Activated CD4-positive, alpha-beta T cell treated with anti-CD3 and anti-CD28 coated beads, Interleukin-2, amount 10 ng/mL, durations not matched to agents 24 days and 14 days (primary cell): Measurements from ENCODE around the gene SIGLEC8. TPM values are rescaled to one million over a fixed set of nuclear protein-coding genes. Genes with fewer than 3 reads are reported as not detected.
"Not testable (repeated sequence)": the region's sequence is repeated elsewhere in the genome, so short reads cannot be mapped to it uniquely, and the experiment has no call there.

ENCODE experiments used
- DNase-seq: peaks from one replicate; pipeline ENCODE4 v3.0.0; 2022
- H3K27ac Mint-ChIP-seq: one replicate; pipeline ENCODE4 v1.8.0; 2022; ENCODE audit warnings: mild to moderate bottlenecking, mixed read lengths
- H3K27me3 Mint-ChIP-seq: one replicate; pipeline ENCODE4 v1.8.0; 2022; ENCODE audit warnings: mixed read lengths
- H3K36me3 Mint-ChIP-seq: one replicate; pipeline ENCODE4 v1.8.0; 2022; ENCODE audit warnings: low read depth, mild to moderate bottlenecking, mixed read lengths
- H3K4me1 Mint-ChIP-seq: one replicate; pipeline ENCODE4 v1.8.0; 2021; ENCODE audit warnings: mixed read lengths
- H3K4me3 Mint-ChIP-seq: one replicate; pipeline ENCODE4 v1.8.0; 2022; ENCODE audit warnings: mild to moderate bottlenecking, moderate library complexity, mixed read lengths
- H3K9me3 Mint-ChIP-seq: one replicate; pipeline ENCODE4 v1.8.0; 2021; ENCODE audit warnings: mixed read lengths
- intact Hi-C: fragments of 100-400 bp; cut with micrococcal nuclease; formaldehyde crosslinking; loops from one replicate; pipeline ENCODE4 v1.15.1; 2023
- total RNA-seq: library from RNA; stranded (reverse); gene quantifications from 2 replicates; pipeline ENCODE4 v1.2.3, GENCODE V29; 2022

SIGLEC8 gene
- total RNA-seq, 1 donor from 2014 or later: 0.16 TPM

DNA sequence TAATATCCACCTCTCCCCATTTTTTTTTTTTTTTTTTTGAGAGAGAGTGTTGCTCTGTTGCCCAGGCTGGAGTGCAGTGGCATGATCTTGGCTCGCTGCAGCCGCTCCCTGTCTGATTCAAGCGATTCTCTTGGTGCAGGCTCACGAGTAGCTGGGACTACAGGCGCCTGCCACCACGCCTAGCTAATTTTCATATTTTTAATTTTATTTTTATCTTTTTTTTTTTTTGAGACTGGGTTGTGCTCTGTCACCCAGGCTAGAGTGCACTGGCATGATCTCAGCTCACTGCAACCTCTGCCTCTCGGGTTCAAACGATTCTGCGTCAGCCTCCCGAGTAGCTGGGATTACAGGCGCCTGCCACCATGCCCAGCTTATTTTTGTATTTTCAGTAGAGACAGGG lies 37.7 kb downstream of the SIGLEC8 start:
- DNase-seq, intact Hi-C loops, H3K9me3 Mint-ChIP-seq, H3K36me3 Mint-ChIP-seq, H3K4me3 Mint-ChIP-seq, H3K27ac Mint-ChIP-seq: not testable (repeated sequence)
- peaks cover 17% of the 10 kb centered on the region for H3K4me1 Mint-ChIP-seq
- H3K27me3 Mint-ChIP-seq: peaks cover 19% of the 10 kb centered on the region

DNA sequence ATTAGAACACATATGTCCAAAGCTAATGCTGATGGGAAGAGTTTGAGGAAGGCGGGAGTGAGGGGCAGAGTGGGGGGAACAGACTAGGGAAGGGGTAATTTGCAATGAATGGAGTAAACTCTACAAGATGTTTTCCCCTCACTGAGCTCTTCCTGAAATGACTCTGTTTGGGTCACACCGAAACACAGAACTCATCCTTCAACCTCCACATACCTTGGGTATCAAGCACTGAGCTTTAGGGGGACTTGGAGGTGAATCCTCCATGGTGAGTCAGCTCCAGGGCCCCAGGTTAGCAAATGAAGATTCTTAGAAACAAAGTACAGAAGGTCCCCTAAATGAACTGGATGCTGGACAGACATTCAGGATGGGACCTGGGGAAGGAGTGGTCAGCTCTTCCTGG lies 39.5 kb downstream of the SIGLEC8 start:
- Mint-ChIP-seq H3K27ac (peak overlapping the region; percentile 16), H3K27me3 (peaks cover 19% of the 10 kb centered on the region), H3K9me3 (no peaks in the 10 kb centered on the region), H3K4me1 (peaks cover 16% of the 10 kb centered on the region), H3K36me3 (no peaks in the 10 kb centered on the region), H3K4me3 (no peak overlapping the region)
- no peak for DNase-seq
- intact Hi-C loops: no loop called here

DNA sequence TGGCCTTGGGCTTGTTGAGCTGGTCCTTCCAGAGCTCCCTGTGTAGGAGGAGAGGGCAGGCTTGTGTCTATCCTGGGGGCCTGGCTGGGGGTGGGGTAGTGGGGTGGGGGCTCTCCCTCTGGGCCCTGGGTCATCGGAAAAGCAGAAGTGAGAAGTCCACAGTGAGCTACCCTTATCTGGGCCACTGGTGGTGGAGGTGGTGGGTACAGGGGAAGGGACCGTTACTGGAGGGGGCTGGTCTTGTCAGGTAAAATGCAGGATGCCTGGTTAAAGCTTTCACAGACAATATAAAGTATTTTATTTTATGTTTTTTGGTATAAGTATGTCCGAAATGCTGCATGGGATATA lies 40.5 kb downstream of the SIGLEC8 start:
- DNase-seq: no peak
- Mint-ChIP-seq H3K4me1 (peaks cover 16% of the 10 kb centered on the region), H3K27me3 (peaks cover 17% of the 10 kb centered on the region), H3K27ac (peak overlapping the region; percentile 60), H3K36me3 (no peaks in the 10 kb centered on the region), H3K4me3 (peak overlapping the region; percentile 63), H3K9me3 (no peaks in the 10 kb centered on the region)
- intact Hi-C loops: loop anchor here (1.0 kb wide), 1 partner anchor 220 kb away; no protein-coding TSS in a partner anchor

DNA sequence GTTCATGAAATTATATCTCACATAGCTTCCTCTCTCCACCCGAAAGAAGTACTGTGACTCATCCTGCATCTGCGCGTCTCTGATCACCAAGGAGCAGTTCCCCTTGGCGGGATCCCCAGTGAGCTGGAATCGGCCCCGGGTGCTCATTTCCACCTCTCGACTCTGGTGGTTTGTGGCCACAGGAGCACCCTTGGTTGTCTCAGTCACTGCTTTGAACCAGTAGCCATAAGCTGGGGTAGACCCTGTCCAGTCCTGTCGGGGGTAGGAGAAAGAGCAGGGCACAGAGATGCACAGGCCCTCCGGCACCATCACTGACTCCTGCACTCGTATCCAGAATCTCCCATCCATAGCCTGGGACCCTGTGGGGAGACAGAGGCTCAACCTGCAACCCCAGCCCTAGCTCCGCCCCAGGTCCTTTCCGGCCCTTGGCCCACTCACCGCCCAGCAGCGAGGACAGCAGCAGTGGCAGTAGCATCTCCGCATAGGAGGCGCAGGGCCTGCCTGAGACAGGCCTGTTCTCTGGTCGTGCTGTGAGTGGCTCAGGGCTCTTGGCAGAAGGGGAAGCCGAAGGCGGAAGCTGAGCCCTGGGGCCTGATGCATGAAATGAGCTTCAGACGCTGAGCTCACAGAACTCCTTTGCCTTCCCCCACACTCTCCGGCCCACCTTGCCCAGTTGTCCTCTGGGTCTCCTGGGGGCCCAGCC lies 41.0 kb downstream of the SIGLEC8 start, which contains the start of gene SIGLEC10:
SIGLEC10 (minus strand) TSS at position 536 of the 703 bp plus-strand sequence; CDS start at position 475, 61 bp downstream.
- Mint-ChIP-seq H3K4me1 (peaks cover 16% of the 10 kb centered on the region), H3K9me3 (no peaks in the 10 kb centered on the region), H3K36me3 (no peaks in the 10 kb centered on the region), H3K27ac (peak within 1 kb of the TSS; percentile 60), H3K27me3 (peaks cover 17% of the 10 kb centered on the region), H3K4me3 (peak within 1 kb of the TSS; percentile 63)
- intact Hi-C loops: loop anchor here (1.0 kb wide), 1 partner anchor 220 kb away; no protein-coding TSS in a partner anchor
- peak; percentile 70 for DNase-seq

DNA sequence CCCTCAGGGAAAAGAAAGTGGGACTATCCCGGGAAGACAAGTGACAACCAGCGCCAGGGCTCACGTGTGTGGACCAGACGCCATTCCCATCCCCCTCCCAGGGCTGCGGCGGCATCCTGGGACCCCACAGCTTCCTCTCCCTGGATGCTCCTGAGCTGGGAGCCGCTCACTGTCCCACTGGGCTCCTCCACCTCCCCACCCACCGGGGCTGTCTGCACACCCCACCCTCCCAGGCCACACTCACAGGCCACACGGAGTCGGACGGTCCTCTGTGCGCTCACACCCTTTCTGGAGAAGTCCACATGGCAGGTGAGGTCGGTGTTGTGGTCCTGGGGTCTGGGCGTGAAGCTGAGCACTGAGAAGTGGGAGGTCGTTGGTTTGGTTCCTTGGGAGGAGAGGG lies 41.8 kb downstream of the SIGLEC8 start:
- Mint-ChIP-seq H3K27me3 (peaks cover 14% of the 10 kb centered on the region), H3K4me1 (peaks cover 12% of the 10 kb centered on the region)
- H3K4me3 Mint-ChIP-seq, H3K27ac Mint-ChIP-seq, H3K36me3 Mint-ChIP-seq, H3K9me3 Mint-ChIP-seq, DNase-seq, intact Hi-C loops: not testable (repeated sequence)

DNA sequence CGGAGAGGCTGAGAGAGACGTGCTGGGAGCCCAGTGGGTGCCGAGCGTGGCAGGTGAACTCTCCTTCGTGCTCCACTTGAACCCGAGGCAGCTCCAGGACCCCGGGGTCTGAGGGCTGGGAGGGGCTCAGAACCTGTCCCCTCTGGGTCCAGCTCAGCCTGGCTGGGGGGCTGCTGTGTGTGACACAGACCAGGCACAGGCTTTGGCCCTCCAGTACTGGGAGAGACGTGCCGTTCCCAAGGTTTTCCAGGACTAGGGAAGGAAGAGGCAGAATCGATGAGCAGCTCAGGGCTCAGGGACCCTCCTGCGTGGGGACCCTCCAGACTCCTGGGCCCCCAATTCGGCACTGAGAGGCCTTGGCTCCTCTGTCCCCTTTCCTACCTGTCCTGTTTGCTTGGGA lies 43.1 kb downstream of the SIGLEC8 start:
- Mint-ChIP-seq H3K4me3 (no peak overlapping the region), H3K27ac (no peak overlapping the region), H3K27me3 (peaks cover 8% of the 10 kb centered on the region), H3K9me3 (no peaks in the 10 kb centered on the region), H3K36me3 (no peaks in the 10 kb centered on the region), H3K4me1 (peaks cover 10% of the 10 kb centered on the region)
- intact Hi-C loops: no loop called here
- DNase-seq: no peak

DNA sequence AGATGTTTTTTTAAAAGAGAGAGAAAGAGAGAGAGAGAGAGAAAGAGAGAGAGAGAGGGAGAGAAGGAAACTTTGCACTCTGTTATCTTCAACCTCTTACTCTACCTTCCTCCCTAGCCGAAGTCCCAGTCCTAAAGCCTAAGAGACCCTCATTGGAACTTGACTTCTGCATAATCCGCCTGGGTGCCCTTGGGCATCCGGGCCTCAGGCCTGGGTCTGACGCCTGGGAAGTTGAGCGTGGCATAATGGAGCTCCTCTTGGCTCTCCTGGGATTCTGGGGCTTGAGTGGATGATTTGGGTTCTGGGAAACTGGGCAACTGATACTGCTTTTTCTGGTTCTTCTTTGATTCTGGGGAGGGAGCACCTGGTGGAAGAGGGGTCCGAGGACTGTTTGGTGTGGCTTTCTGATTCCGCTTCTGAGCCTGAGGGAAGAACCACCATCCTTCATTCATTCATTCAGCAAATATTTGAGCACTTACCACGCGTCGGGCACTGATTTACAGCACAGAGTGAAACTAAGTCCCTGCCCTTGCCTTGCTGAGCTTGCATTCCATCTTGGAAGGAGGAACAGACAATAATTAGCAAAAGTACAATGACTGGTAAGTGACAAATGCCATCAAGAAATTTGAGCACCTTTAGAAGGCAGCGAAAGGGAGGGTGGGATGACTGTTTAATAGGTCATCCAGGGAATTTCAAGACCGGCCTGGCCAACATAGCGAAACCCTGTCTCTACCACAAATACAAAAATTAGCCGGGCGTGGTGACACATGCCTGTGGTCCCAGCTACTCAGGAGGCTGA lies 47.1 kb downstream of the SIGLEC8 start:
- intact Hi-C loops: no loop called here
- no peak for DNase-seq
- no peaks in the 10 kb centered on the region for H3K9me3 Mint-ChIP-seq
- no peak overlapping the region for H3K4me3 Mint-ChIP-seq
- peak overlapping the region; percentile 56 for H3K27ac Mint-ChIP-seq
- no peaks in the 10 kb centered on the region for H3K36me3 Mint-ChIP-seq
- no peaks in the 10 kb centered on the region for H3K27me3 Mint-ChIP-seq
- peaks cover 7% of the 10 kb centered on the region for H3K4me1 Mint-ChIP-seq

DNA sequence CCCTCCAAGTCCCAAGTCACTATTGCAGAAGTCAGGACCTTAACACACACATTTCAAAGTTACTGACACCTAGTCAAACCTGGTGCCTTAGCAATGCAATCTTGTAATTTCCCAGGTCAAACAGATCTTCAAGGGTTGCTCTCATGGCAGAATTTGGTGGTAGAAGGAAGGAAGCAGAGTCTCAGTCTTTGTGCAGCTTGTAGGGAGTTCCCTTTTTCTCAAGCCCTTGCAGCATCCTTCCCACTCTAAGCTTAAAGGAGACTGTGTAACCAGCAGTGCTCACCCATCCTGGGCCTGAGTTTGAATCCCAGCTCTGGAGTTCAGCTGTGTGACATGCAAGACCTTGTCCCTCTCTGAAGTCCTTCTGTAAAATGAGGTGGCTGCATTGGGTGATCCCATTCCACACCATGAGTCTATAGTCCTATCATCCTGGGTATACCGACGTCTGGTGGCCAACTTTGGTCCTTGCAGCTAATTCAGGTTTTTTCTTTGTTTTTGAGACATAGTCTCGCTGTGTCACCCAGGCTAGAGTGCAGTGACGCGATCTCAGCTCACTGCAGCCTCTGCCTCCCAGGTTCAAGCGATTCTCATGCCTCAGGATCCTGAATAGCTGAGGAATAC lies 50.6 kb downstream of the SIGLEC8 start:
- H3K27ac Mint-ChIP-seq: no peak overlapping the region
- no peaks in the 10 kb centered on the region for H3K9me3 Mint-ChIP-seq

DNA sequence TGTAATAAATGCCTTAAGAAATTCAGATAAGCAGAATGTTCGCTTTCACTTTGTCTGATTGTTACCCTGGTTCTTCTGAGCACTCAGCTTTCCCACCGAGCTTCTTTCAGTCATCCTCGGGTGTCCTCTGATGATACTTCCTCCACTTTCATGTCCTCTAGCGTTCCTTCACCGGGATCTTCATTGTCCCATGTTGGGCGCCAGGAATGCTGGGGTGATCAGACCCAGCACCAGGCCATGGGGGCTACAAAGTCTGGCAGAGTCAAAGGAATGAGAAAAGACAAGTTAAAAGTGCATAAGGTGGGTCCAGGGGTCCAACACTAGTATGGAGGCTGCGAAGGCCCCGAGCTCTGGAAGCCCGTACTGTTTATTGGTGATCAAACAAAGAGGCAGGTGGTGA lies 56.1 kb downstream of the SIGLEC8 start:
- Mint-ChIP-seq H3K27me3 (no peaks in the 10 kb centered on the region), H3K9me3 (no peaks in the 10 kb centered on the region), H3K36me3 (peaks cover 2% of the 10 kb centered on the region), H3K4me3 (no peak overlapping the region), H3K4me1 (peaks cover 11% of the 10 kb centered on the region), H3K27ac (no peak overlapping the region)
- no peak for DNase-seq
- intact Hi-C loops: no loop called here

More for the DNA sequence above, 50.6 kb downstream of the SIGLEC8 start:
- intact Hi-C loops: loop anchor here (1.0 kb wide), 1 partner anchor 68 kb away; no protein-coding TSS in a partner anchor
- no peaks in the 10 kb centered on the region for H3K36me3 Mint-ChIP-seq
- DNase-seq: peak; percentile 79
- peaks cover 7% of the 10 kb centered on the region for H3K4me1 Mint-ChIP-seq
- no peak overlapping the region for H3K4me3 Mint-ChIP-seq
- H3K27me3 Mint-ChIP-seq: no peaks in the 10 kb centered on the region

Other genes starting within 250 kb of the SIGLEC8 start
- gene CD33, start 233.4 kb downstream of the SIGLEC8 start, total RNA-seq: 6.5 and 8.7 TPM in 2 replicates
- gene SIGLECL1, start 207.4 kb downstream of the SIGLEC8 start, total RNA-seq: not detected in 2 replicates
- gene IGLON5, start 146.8 kb downstream of the SIGLEC8 start, total RNA-seq: 1.2 and 1.8 TPM in 2 replicates
- gene VSIG10L, start 116.3 kb downstream of the SIGLEC8 start, total RNA-seq: 7.1 and 7.2 TPM in 2 replicates
- 194 and 199 TPM in 2 replicates for gene ETFB, start 92.1 kb downstream of the SIGLEC8 start, total RNA-seq
- 18.7 and 19.6 TPM in 2 replicates for gene CLDND2, start 89.5 kb downstream of the SIGLEC8 start, total RNA-seq
- gene NKG7, start 85.8 kb downstream of the SIGLEC8 start, total RNA-seq: 363 and 379 TPM in 2 replicates
- gene LIM2, start 70.5 kb downstream of the SIGLEC8 start, total RNA-seq: 0.24 TPM in 1 of 2 replicates, not detected in the other
- 0.16 and 0.24 TPM in 2 replicates for gene C19orf84, start 67.9 kb downstream of the SIGLEC8 start, total RNA-seq
- 2.3 and 3.5 TPM in 2 replicates for gene SIGLEC10, start 40.8 kb downstream of the SIGLEC8 start, total RNA-seq
- gene CEACAM18, start 20.1 kb upstream of the SIGLEC8 start, total RNA-seq: not detected in 2 replicates
- 0.98 and 1.5 TPM in 2 replicates for gene SIGLEC12, start 43.3 kb upstream of the SIGLEC8 start, total RNA-seq
- gene SIGLEC6, start 73.2 kb upstream of the SIGLEC8 start, total RNA-seq: 0.91 and 0.95 TPM in 2 replicates
- gene ZNF175, start 112.8 kb upstream of the SIGLEC8 start, total RNA-seq: 8.5 and 10.2 TPM in 2 replicates
- gene SIGLEC5, start 171.9 kb upstream of the SIGLEC8 start, total RNA-seq: not detected in 2 replicates
- gene SIGLEC14, start 188.4 kb upstream of the SIGLEC8 start, total RNA-seq: not detected in 2 replicates
- 6.7 and 7.0 TPM in 2 replicates for gene SPACA6, start 234.9 kb upstream of the SIGLEC8 start, total RNA-seq